Retinal pigment epithelial cell (primary cell): ENCODE data around the gene PLEKHM3.

ENCODE experiments used
- DNase-seq: peaks from one replicate; pipeline ENCODE4 v3.0.0-alpha.2; 2010; ENCODE audit warnings: low read depth
- H3K4me3 ChIP-seq: 2 replicates; pipeline ENCODE4 v1.5.1; 2011; ENCODE audit warnings: mild to moderate bottlenecking, low read length, control low read depth, moderate library complexity
- TF ChIP-seq, protein P1 (sequence below): conservative IDR thresholded peaks from 2 replicates; pipeline ENCODE4 v1.5.1; 2011; ENCODE audit warnings: low read depth, low read length, control low read depth, inconsistent platforms

Gene PLEKHM3

DNA sequence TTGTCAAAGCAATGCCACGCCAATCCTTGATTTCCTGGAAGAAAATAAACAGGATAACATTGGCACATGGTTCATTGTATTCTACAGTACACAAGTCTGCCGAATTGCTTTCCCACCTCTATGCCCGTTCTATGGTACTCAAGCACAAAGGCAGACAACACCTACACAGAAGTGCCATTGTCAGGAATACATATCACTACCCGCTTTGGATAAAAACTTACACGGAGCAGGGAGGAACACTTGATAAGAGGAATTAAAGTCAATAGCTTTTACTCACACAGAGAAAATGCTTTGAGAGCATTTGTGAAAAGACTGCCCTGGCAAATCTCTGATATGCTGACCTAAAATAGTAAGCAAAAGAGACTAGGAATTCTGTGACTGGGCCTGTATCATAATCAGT is 23.4 kb downstream of the PLEKHM3 start:
- no peak overlapping the region for H3K4me3 ChIP-seq
- DNase-seq = no peak
- TF ChIP-seq, protein P1, sequence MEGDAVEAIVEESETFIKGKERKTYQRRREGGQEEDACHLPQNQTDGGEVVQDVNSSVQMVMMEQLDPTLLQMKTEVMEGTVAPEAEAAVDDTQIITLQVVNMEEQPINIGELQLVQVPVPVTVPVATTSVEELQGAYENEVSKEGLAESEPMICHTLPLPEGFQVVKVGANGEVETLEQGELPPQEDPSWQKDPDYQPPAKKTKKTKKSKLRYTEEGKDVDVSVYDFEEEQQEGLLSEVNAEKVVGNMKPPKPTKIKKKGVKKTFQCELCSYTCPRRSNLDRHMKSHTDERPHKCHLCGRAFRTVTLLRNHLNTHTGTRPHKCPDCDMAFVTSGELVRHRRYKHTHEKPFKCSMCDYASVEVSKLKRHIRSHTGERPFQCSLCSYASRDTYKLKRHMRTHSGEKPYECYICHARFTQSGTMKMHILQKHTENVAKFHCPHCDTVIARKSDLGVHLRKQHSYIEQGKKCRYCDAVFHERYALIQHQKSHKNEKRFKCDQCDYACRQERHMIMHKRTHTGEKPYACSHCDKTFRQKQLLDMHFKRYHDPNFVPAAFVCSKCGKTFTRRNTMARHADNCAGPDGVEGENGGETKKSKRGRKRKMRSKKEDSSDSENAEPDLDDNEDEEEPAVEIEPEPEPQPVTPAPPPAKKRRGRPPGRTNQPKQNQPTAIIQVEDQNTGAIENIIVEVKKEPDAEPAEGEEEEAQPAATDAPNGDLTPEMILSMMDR = no peak

- H3K4me3 ChIP-seq = no peak overlapping the region
- no peak for DNase-seq
- TF ChIP-seq, protein P1 = no peak
Measured at GRCh38 chr2:208000701-208001395, 24.5 kb downstream of the PLEKHM3 start.

DNA sequence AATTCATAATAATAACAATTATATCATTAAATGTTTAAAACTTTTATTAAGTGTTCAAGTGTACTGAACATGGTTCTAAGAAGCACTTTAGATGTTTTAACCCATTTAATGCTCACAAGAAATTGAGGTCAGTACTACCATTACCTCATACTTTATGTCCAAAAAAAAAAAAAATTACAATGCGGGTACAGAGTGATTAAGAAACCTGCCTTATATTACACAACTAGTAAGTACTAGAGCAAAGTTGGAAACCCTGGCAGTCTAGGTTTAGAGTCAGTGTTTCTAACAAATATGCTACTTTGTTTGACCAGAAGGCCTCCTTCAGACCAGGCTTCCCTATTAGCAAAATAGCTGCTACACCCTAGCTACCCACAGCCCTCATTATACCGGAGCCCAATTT is 28.5 kb downstream of the PLEKHM3 start:
- H3K4me3 ChIP-seq = no peak overlapping the region
- no peak for DNase-seq
- TF ChIP-seq, protein P1 = no peak

DNA sequence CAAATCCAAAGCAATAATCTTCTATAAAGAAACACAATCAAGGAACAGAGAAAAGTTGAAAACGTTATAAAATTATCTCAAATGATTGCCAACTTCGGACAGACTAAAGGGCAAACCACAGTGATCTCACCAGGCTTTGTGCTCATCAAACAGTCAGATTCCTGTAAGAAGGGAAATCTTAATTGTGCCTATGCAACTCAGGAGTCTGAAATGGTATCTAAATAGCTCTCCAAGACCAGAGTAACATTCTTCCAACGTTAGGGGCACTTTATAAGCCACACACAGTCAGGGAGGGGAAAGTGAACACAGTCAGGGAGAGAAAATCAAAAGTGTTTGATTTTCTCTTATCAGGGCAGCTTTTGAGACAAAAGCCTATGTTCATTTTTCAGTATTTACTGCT is 29.4 kb downstream of the PLEKHM3 start:
- H3K4me3 ChIP-seq = no peak overlapping the region
- DNase-seq = no peak
- TF ChIP-seq, protein P1 = no peak

- TF ChIP-seq, protein P1 = no peak
- DNase-seq = no peak
- no peak overlapping the region for H3K4me3 ChIP-seq
Measured at GRCh38 chr2:207993151-207993763, 32.1 kb downstream of the PLEKHM3 start.

- TF ChIP-seq, protein P1 = no peak
- no peak overlapping the region for H3K4me3 ChIP-seq
- DNase-seq = no peak
Measured at GRCh38 chr2:207991944-207992343, 33.4 kb downstream of the PLEKHM3 start.

- no peak for DNase-seq
- TF ChIP-seq, protein P1 = no peak
Measured at GRCh38 chr2:207990784-207991183, 34.5 kb downstream of the PLEKHM3 start.

More at GRCh38 chr2:207990784-207991183, 34.5 kb downstream of the PLEKHM3 start:
- no peak overlapping the region for H3K4me3 ChIP-seq
